Lung (tissue), 16 donors: ENCODE data around the gene KRT2. TPM values are rescaled to one million over a fixed set of nuclear protein-coding genes. Genes with fewer than 3 reads are reported as not detected.

Experiments used
- ATAC-seq: fragments of 200-7000 bp; cut with Tn5 transposase; one replicate; pipeline ENCODE4 v1.9.1; 2020; ENCODE audit warnings: moderate number of reproducible peaks; ENCODE audit not compliant: insufficient read depth, low FRiP score
- DNase-seq, 3 donors: peaks; one replicate each; pipeline ENCODE4 v3.0.0-alpha.2; 2013 to 2017
- H3K27ac ChIP-seq, 2 donors: one replicate each; pipeline ENCODE4 v1.5.1; 2013; ENCODE audit warnings: mild to moderate bottlenecking in 2 of 2, moderate library complexity in 2 of 2, control low read depth in 1 of 2, inconsistent platforms in 1 of 2, low read depth in 1 of 2, low read length in 1 of 2
- H3K27me3 ChIP-seq, 3 donors: one replicate each; pipeline ENCODE4 v1.5.1; 2013; ENCODE audit warnings: low read length in 2 of 3; ENCODE audit not compliant: control insufficient read depth in 3 of 3, insufficient read depth in 3 of 3
- H3K36me3 ChIP-seq, 4 donors: one replicate each; pipeline ENCODE4 v1.5.1; 2013; ENCODE audit warnings: low read length in 4 of 4, mild to moderate bottlenecking in 1 of 4, moderate library complexity in 1 of 4; ENCODE audit not compliant: control insufficient read depth in 4 of 4, insufficient read depth in 4 of 4
- H3K4me1 ChIP-seq, 5 donors: one replicate each; pipeline ENCODE4 v1.5.1; 2013; ENCODE audit warnings: low read length in 5 of 5, mild to moderate bottlenecking in 2 of 5, moderate library complexity in 1 of 5; ENCODE audit not compliant: control insufficient read depth in 5 of 5, insufficient read depth in 5 of 5
- H3K4me3 ChIP-seq: one replicate; pipeline ENCODE4 v1.5.1; 2013; ENCODE audit warnings: mild to moderate bottlenecking, control low read depth, moderate library complexity
- H3K9ac ChIP-seq, 2 donors: one replicate each; pipeline ENCODE4 v1.5.1; 2013; ENCODE audit warnings: low read length in 2 of 2, control low read depth in 1 of 2; ENCODE audit not compliant: insufficient read depth in 1 of 2
- H3K9me3 ChIP-seq, 4 donors: one replicate each; pipeline ENCODE4 v1.5.1; 2013; ENCODE audit warnings: low read length in 3 of 4, mild to moderate bottlenecking in 1 of 4, moderate library complexity in 1 of 4; ENCODE audit not compliant: control insufficient read depth in 4 of 4, insufficient read depth in 3 of 4
- CTCF ChIP-seq: IDR thresholded peaks from 2 replicates; pipeline ENCODE4 v1.5.1; 2012; ENCODE audit warnings: mild to moderate bottlenecking; ENCODE audit errors: control extremely low read depth, extremely low read depth
- WGBS, 2 donors: extraction: QIAGEN DNeasy Blood & Tissue Kit; methylation state at CpG; one replicate each; pipeline ENCODE4 v1.1.7; 2013; 5-methylcytosine and 5-hydroxymethylcytosine counted together
- long read RNA-seq, 5 donors: transcript quantifications; one replicate each; lab custom pipeline, GENCODE V29; 2026
- polyA plus RNA-seq, 2 donors: library from polyadenylated mRNA; stranded (reverse); fragments of 200-250 nt; gene quantifications; one replicate each; pipeline ENCODE4 v1.2.1, GENCODE V29; 2013
- total RNA-seq, 2 donors: library from RNA; depleted of rRNA in 1 of 2; stranded (reverse); fragments of >200 nt in 1 of 2; gene quantifications; one replicate each; pipeline ENCODE4 v1.2.1, GENCODE V29; 2014 to 2021
- donor health status: control.
- donor health status: control.
- donor health status: Bipolar disorder and iron deficiency.
- donor health status: healthy.
- donor health status: DM: yes; HTN: yes; CAD: no.

KRT2 gene
- total RNA-seq (not detected), polyA plus RNA-seq (under 1 TPM in 1 of 2 donors, not detected in 1; 0.03 TPM)
- long read RNA-seq, donor 1, result 0 reads
- long read RNA-seq, donor 2, result 0 reads
- long read RNA-seq, donor 3, result 0 reads
- long read RNA-seq, donor 4, result 0 reads
- long read RNA-seq, donor 5, result 0 reads

DNA sequence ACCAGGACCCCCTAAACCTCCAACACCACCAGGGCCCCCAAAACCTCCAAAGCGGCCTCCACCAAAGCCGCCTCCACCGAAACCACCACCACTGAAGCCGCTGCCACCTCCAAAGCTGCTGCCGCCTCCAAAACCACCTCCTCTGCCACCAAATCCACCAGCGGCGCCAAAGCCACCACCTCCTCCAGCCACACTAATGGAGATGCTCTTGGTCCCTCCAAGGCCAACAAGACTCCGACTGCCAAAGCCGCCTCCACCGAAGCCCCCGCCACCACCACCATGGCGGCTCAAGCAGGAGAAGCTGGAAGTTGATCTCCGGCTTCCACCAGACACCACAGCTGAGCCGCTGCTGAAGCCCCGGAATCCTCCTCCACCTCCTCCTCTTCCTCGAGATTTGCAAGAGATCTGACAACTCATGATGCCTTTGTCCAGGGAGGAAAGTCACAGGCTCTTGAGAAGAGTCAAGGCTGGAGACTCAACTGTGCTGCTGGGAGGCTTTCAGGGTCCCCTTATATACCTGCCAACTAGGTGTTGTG, at the start of gene KRT2:
Gene KRT2 (minus strand): TSS at position 486 of the 536 bp plus-strand sequence. CDS start 69 bp downstream, at position 417.
- Histone ChIP-seq H3K36me3 (no peaks in the 10 kb centered on the region), H3K27me3 (peaks cover 0 to 4% (median 0%) of the 10 kb centered on the region in 3 donors), H3K27ac (no peak within 1 kb of the TSS), H3K9me3 (no peaks in the 10 kb centered on the region), H3K4me1 (peaks cover 0 to 9% (median 0%) of the 10 kb centered on the region in 5 donors), H3K4me3 (no peak within 1 kb of the TSS), H3K9ac (no peak within 1 kb of the TSS)
- no peak for TF ChIP-seq CTCF
- ATAC-seq, result no peak
- WGBS, 2 donors, result 96% methylated on average over 16 of the region's 16 CpGs
- no peak for DNase-seq

DNA sequence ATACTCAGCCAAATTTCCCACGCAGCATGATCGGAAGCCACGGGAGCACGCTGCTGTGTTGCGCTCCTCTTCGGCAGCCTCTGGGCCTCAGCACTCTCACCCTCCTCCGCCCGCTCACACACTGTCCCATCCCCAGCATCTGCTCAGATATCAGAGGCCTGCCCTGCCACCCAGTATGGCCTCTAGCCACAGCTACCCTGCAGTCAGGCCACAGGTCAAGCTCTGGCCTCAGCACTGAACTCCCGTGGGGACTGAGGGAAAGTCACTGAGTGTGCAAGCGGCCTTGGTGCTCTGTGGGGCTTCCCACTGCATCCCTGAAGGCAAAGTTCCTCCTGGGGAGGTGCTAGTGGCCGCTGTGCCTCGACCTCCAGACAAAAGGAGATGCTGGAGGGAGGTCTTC, 49.3 kb upstream of the KRT2 start:
- Histone ChIP-seq H3K4me3 (no peak overlapping the region), H3K9me3 (no peaks in the 10 kb centered on the region), H3K27me3 (peaks cover 0 to 26% (median 2%) of the 10 kb centered on the region in 3 donors), H3K4me1 (peaks cover 0 to 2% (median 0%) of the 10 kb centered on the region in 5 donors), H3K36me3 (no peaks in the 10 kb centered on the region), H3K9ac (no peak overlapping the region), H3K27ac (no peak overlapping the region)
- TF ChIP-seq CTCF, result no peak
- no peak for ATAC-seq
- WGBS, 2 donors, result 84% methylated on average over 12 of the region's 12 CpGs
- DNase-seq, result no peak

GRCh38 chr12:52699960-52700359, 47.9 kb upstream of the KRT2 start:
- no peaks in the 10 kb centered on the region for H3K36me3 ChIP-seq
- peaks cover 0 to 30% (median 2%) of the 10 kb centered on the region in 3 donors for H3K27me3 ChIP-seq
- H3K9ac ChIP-seq, result no peak overlapping the region
- no peak overlapping the region for H3K27ac ChIP-seq
- no peak for DNase-seq
- ATAC-seq, result no peak
- no peaks in the 10 kb centered on the region for H3K9me3 ChIP-seq
- H3K4me1 ChIP-seq, result peaks cover 0 to 2% (median 0%) of the 10 kb centered on the region in 5 donors
- H3K4me3 ChIP-seq, result no peak overlapping the region
- 66 to 77% methylated on average over 2 of the region's 2 CpGs for WGBS, 2 donors
- no peak for TF ChIP-seq CTCF
